RWPE1 (cell line): ENCODE results near the gene PTPN23.

Experiments used
- CTCF ChIA-PET: fragments of 350-600 bp; sonication (Branson Sonifier 250); formaldehyde crosslinking; extraction: SDS; loops from one replicate; lab custom pipeline; 2021; lab: Yijun Ruan, JAX
- POLR2A ChIA-PET: fragments of 400-600 bp; formaldehyde crosslinking; extraction: SDS; loops from one replicate; lab custom pipeline; 2020; ENCODE audit warnings: antibody characterized with exemption; ENCODE audit not compliant: low non-redundant PET; lab: Yijun Ruan, JAX
- DNase-seq: peaks from one replicate; pipeline ENCODE4 v3.0.0; 2012; ENCODE audit warnings: low spot score
- H3K27ac ChIP-seq: fragments of 450-650 bp; 2 replicates; pipeline ENCODE4 v1.5.1; 2017
- TF ChIP-seq, protein P1 (sequence below): fragments of 450-650 bp; conservative IDR thresholded peaks from 2 replicates; pipeline ENCODE4 v1.5.1; 2017; ENCODE audit warnings: low read depth, mild to moderate bottlenecking

Gene PTPN23

DNA sequence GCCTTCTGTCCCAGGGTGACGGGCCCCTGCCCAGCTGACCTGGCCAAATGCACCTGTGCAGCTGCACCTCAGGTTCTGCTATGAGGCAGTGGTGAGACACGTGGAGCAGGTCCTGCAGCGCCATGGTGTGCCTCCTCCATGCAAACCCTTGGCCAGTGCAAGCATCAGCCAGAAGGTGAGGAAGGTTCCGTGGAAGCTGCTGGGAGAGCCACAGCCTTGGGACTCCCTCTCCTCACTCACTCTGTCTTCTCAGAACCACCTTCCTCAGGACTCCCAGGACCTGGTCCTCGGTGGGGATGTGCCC lies 31.6 kb downstream of the PTPN23 start:
- CTCF ChIA-PET: interaction anchor here (0.7 kb wide), 1 partner anchor 8 kb away, joined by 3 read pairs; no protein-coding TSS in a partner anchor

DNA sequence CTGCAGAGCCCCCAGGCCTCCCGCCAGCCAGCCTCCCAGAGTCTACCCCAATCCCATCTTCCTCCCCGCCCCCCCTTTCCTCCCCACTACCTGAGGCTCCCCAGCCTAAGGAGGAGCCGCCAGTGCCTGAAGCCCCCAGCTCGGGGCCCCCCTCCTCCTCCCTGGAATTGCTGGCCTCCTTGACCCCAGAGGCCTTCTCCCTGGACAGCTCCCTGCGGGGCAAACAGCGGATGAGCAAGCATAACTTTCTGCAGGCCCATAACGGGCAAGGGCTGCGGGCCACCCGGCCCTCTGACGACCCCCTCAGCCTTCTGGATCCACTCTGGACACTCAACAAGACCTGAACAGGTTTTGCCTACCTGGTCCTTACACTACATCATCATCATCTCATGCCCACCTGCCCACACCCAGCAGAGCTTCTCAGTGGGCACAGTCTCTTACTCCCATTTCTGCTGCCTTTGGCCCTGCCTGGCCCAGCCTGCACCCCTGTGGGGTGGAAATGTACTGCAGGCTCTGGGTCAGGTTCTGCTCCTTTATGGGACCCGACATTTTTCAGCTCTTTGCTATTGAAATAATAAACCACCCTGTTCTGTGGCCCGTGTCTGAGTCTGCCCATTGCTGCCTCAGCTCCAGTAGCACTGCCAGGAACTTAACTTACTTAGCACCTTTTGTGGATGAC lies 32.2 kb downstream of the PTPN23 start:
- TF ChIP-seq, protein P1, sequence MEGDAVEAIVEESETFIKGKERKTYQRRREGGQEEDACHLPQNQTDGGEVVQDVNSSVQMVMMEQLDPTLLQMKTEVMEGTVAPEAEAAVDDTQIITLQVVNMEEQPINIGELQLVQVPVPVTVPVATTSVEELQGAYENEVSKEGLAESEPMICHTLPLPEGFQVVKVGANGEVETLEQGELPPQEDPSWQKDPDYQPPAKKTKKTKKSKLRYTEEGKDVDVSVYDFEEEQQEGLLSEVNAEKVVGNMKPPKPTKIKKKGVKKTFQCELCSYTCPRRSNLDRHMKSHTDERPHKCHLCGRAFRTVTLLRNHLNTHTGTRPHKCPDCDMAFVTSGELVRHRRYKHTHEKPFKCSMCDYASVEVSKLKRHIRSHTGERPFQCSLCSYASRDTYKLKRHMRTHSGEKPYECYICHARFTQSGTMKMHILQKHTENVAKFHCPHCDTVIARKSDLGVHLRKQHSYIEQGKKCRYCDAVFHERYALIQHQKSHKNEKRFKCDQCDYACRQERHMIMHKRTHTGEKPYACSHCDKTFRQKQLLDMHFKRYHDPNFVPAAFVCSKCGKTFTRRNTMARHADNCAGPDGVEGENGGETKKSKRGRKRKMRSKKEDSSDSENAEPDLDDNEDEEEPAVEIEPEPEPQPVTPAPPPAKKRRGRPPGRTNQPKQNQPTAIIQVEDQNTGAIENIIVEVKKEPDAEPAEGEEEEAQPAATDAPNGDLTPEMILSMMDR: no peak
- CTCF ChIA-PET: interaction anchor here (0.7 to 1.0 kb wide), 2 partner anchors 8 to 11 kb away, joined by 3 to 4 read pairs; no protein-coding TSS in a partner anchor
- no peak for DNase-seq
- peak overlapping the region; percentile 52 for H3K27ac ChIP-seq
- POLR2A ChIA-PET: no interaction called here

More for the DNA sequence above, 31.6 kb downstream of the PTPN23 start:
- DNase-seq: no peak
- TF ChIP-seq, protein P1: no peak
- peak overlapping the region; percentile 52 for H3K27ac ChIP-seq
- POLR2A ChIA-PET: no interaction called here

DNA sequence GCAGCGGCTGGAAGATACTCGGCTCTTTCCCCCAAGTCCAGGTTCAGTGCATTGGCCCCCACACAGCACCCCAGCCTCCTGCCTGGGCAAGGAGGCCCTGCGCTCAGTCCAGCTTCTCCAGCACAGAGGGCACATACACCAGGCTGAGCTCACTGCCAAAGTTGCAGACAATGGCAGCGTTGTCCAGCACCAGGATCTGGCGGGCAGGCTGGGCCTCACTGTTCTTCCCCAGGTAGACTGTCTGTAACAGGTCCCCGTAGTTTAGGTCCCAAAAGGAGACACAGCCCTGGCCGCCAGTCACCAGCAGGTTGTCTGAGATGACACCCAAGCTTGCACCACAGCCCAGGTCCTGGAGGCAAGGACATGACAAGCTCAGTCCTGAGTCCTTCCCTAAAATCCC lies 32.9 kb downstream of the PTPN23 start:
- ChIA-PET CTCF (no interaction called here), POLR2A (no interaction called here)
- DNase-seq: no peak
- TF ChIP-seq, protein P1: no peak
- peak overlapping the region; percentile 52 for H3K27ac ChIP-seq

DNA sequence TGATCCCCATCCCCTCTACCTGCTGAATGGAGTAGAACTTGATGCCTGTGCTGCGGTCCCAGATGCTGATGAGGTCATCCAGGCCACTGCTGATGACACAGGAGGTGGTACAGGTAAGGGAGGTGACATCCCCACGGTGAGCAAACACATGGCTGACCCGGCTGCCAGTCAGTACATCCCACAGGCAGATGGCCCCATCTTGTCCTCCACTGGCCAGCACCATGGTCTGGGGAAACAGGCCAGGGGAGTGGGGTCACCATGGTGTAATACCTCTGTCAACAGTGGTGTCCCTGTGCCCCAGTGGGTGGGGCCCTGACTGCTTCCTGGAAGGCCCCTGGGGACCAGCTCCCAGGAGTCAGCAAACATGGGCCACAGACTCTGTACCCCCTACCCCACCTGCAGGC lies 33.3 kb downstream of the PTPN23 start:
- DNase-seq: no peak
- ChIA-PET POLR2A (no interaction called here), CTCF (no interaction called here)
- TF ChIP-seq, protein P1: no peak
- H3K27ac ChIP-seq: peak overlapping the region; percentile 52

DNA sequence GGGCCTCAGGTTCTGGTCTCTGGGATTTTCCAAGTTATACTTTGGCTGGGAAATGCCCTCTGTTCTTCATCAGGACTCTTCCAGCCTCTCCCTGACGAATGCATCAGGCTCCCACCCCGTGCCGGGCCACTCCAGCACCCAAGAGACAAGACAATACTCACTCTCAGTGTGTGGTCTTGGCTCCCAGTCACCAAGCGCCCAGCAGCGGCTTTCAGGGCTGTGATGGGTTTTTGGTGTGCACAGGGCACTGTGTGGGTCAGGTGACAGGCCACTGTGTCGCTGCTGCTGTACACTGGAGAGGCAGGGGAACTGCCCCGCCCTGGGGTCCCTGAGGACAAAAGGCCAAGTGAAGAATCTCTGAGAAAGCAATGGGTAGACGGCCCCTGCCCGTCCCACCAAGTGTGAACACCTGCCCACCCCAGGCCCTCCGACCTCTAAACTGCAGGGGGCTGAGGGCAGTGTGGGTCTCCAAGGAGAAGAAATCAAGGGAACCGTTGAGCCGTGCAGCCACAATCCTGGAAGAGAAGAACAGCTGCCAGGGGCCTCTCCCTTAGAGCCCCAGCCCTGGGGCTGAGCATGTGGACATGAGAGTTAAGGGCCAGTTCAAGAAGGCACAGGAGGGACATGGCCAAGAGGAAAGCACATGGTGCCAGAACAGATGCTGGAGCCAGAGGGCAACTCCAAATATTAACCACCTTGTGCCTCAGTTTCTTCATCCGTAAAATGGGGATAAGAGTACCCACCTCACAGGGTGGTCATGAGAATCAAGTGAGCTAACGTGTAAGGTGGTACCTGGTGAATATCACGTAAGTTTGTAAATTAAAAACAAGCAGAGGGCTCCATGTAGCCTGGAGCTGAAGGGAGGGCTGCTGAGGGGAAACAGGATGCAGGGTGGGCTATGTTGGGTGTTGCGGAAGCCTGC lies 34.1 kb downstream of the PTPN23 start:
- POLR2A ChIA-PET: no interaction called here
- H3K27ac ChIP-seq: peak overlapping the region; percentile 62
- CTCF ChIA-PET: no interaction called here
- no peak for DNase-seq
- TF ChIP-seq, protein P1: no peak

DNA sequence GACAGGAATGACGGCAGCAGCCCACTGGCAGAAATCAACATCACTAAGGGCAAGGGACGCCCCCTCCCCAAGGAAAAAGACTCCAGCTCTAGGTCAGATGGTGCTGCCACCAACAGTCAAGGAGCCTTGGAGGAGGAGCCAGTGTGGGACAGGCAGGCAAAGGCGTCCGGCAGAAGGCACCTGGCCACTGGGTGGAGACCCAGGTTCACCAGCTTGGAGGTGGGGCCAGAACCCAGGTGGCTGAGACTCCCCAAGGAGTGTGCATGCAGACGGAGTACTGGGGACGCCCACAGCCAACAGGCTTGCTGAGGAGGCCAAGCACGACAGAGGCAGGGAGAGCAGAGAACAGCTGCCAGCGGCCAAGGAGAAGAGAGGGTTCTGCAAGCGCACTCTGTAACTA lies 35.2 kb downstream of the PTPN23 start:
- POLR2A ChIA-PET: no interaction called here
- H3K27ac ChIP-seq: peak overlapping the region; percentile 62
- DNase-seq: no peak
- CTCF ChIA-PET: no interaction called here
- TF ChIP-seq, protein P1: no peak
